GM21619 (cell line): ENCODE measurements around the gene HOXA11.

Experiments
- ATAC-seq: cut with Tn5 transposase; IDR thresholded peaks from one replicate; pipeline ENCODE4 v1.9.1; 2021; ENCODE audit not compliant: unreplicated experiment

Gene HOXA11

GRCh38 chr7:27185013-27185853 is at the start of gene HOXA11:
TSS of gene HOXA11 (minus strand) at chr7:27185232. CDS start at chr7:27185144, 88 bp downstream.
- ATAC-seq, result no peak

- no peak for ATAC-seq
Measured at GRCh38 chr7:27229448-27229847, 44.4 kb upstream of the HOXA11 start.

- ATAC-seq, result no peak
Measured at GRCh38 chr7:27224983-27225934, 40.2 kb upstream of the HOXA11 start.

- no peak for ATAC-seq
Measured at GRCh38 chr7:27223941-27224575, 39.0 kb upstream of the HOXA11 start.

GRCh38 chr7:27221201-27221797 is 36.3 kb upstream of the HOXA11 start:
- ATAC-seq, result peak; percentile 80

GRCh38 chr7:27220440-27220955 is 35.5 kb upstream of the HOXA11 start:
- no peak for ATAC-seq

GRCh38 chr7:27219821-27220220 is 34.8 kb upstream of the HOXA11 start:
- ATAC-seq, result no peak

- no peak for ATAC-seq
Measured at GRCh38 chr7:27217951-27218350, 32.9 kb upstream of the HOXA11 start.

- no peak for ATAC-seq
Measured at GRCh38 chr7:27215356-27215755, 30.3 kb upstream of the HOXA11 start.

GRCh38 chr7:27214239-27214950 is 29.4 kb upstream of the HOXA11 start:
- ATAC-seq, result no peak

- ATAC-seq, result no peak
Measured at GRCh38 chr7:27213433-27214238, 28.6 kb upstream of the HOXA11 start.

GRCh38 chr7:27212497-27213432 is 27.7 kb upstream of the HOXA11 start:
- ATAC-seq, result no peak

GRCh38 chr7:27211764-27212204 is 26.8 kb upstream of the HOXA11 start:
- ATAC-seq, result no peak

GRCh38 chr7:27211084-27211446 is 26.0 kb upstream of the HOXA11 start:
- no peak for ATAC-seq

- ATAC-seq, result no peak
Measured at GRCh38 chr7:27210441-27211083, 25.5 kb upstream of the HOXA11 start.

GRCh38 chr7:27209933-27210440 is 25.0 kb upstream of the HOXA11 start:
- ATAC-seq, result no peak

- ATAC-seq, result no peak
Measured at GRCh38 chr7:27208998-27209397, 24.0 kb upstream of the HOXA11 start.
